Neural progenitor cell (in vitro differentiated cells): ENCODE measurements around the gene LDAF1.

Source experiments
- EZH2phosphoT487 ChIP-seq: fragments of 200-600 bp; sonication (generic); IDR thresholded peaks from 2 replicates; pipeline ENCODE4 v1.6.1; 2017; ENCODE audit warnings: antibody characterized with exemption
- TF ChIP-seq, protein P1 (sequence below): fragments of 200-600 bp; sonication (generic); IDR thresholded peaks from 2 replicates; pipeline ENCODE4 v1.5.1; 2017; ENCODE audit warnings: antibody characterized with exemption, mild to moderate bottlenecking

DNA sequence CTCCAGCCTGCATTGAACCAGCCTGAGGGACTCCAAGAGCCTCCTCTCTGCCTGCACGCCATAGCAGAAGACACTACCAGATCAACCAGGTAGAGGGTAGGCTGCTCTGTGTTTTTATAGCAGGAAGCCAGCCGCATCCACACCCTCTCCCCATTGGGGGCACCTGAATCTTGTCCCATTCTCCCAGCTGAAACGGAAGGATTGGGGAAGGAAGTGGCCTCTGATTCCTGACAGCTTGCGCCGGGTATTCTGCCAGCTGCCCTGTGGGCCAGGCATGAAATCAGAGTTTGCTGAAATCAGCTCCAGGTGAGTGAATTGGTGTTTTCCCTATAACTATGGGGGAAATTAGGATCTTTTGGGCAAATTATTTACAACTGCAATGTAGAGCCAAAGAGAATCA is 53.0 kb downstream of the LDAF1 start, which contains the start of gene ZP2:
- TF ChIP-seq, protein P1, sequence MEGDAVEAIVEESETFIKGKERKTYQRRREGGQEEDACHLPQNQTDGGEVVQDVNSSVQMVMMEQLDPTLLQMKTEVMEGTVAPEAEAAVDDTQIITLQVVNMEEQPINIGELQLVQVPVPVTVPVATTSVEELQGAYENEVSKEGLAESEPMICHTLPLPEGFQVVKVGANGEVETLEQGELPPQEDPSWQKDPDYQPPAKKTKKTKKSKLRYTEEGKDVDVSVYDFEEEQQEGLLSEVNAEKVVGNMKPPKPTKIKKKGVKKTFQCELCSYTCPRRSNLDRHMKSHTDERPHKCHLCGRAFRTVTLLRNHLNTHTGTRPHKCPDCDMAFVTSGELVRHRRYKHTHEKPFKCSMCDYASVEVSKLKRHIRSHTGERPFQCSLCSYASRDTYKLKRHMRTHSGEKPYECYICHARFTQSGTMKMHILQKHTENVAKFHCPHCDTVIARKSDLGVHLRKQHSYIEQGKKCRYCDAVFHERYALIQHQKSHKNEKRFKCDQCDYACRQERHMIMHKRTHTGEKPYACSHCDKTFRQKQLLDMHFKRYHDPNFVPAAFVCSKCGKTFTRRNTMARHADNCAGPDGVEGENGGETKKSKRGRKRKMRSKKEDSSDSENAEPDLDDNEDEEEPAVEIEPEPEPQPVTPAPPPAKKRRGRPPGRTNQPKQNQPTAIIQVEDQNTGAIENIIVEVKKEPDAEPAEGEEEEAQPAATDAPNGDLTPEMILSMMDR, result no peak
- TF ChIP-seq EZH2phosphoT487, result no peak
